Small intestine (tissue), 4 donors: ENCODE results near the gene C5orf63. TPM values are rescaled to one million over a fixed set of nuclear protein-coding genes. Genes with fewer than 3 reads are reported as not detected.

ENCODE experiments used
- polyA plus RNA-seq, 4 donors: library from polyadenylated mRNA; stranded (reverse) in 3 of 4; unstranded in 1 of 4; fragments of 200-250 nt in 3 of 4; fragments of 120-200 nt in 1 of 4; gene quantifications; one replicate each; pipeline versions ENCODE4 v1.2.1 to v1.2.3, GENCODE V29; 2013
- donor health status: healthy with polysubstance abuse.
- donor health status: Bipolar disorder and iron deficiency.
- donor health status: healthy.

Gene C5orf63
- polyA plus RNA-seq, 4 donors = 4.2 to 17.9 (median 6.4) TPM

Other genes starting within 250 kb of the C5orf63 start
- 1 to 10 TPM; 3.6 to 8.5 (median 5.4) TPM for gene MARCHF3, start 42.9 kb downstream of the C5orf63 start, polyA plus RNA-seq
- under 1 TPM in 2 of 4 donors, not detected in 2; 0.31 to 0.35 TPM for gene MEGF10, start 217.3 kb upstream of the C5orf63 start, polyA plus RNA-seq